ENCODE measurements around the gene MTA3.

- no peak for TF ChIP-seq POLR2AphosphoS5 (IDR thresholded peaks at IDR 0.05; ENCODE audit: borderline replicate concordance, low read depth, low read length)
- no peak for TF ChIP-seq EZH2 (IDR thresholded peaks at IDR 0.05)
- no peak for TF ChIP-seq FOXP2 (optimal IDR thresholded peaks at IDR 0.05; ENCODE audit: control extremely low read depth, extremely low read length, insufficient read depth)
Measured at GRCh38 chr2:42756966-42757513, 188.6 kb downstream of the MTA3 start.
